Measurements from ENCODE around the gene ZBTB42. TPM values are rescaled to one million over a fixed set of nuclear protein-coding genes. Genes with fewer than 3 reads are reported as not detected.

The ZBTB42 gene
- total RNA-seq, 1 experiment from 2014 or later: 16.5 TPM

DNA sequence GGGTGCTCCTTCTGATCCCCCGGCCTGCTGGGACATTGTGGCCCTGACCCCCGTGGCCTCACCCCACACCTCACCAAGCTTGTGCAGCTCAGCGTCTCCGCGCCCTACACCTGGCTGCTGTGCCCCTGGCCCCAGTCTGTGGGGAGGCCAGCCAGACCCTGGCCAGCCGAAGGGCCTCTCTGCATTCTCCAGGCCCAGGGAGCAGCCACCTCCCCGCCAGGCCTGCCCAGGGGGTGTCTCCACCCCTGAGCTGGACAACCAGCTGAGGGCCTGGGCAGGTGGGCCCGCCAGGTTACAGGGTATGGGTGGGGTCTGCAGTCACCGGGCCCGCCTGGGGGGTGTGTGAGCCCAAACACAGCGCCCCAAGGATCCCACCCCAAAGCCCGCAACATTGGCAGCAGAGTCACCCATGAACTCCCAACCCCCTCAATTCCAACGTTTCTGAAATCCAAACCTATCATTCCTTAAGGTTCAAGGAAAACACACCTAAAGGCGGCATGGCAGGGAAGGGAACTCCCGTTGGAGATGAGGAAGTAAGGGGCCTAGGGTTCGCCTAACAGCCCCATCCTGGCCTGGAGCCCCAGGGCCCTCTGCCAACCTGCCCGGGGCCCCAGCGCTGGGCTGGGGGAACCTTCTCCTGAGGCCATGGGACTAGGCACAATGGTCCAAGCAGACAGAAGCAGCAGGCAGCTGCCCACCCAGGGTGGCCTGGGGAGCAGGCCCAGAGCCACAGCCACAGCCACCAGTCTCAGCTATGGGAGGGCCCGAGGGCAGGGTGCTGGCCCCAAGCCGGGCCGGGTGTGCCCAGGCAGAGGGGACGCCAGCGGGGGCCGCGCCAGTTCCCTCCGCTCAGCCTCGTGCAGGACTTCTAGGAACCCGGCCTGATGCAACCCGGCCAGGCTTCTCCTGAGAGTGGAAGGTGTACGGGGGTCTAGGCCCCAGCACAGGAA is 13.9 kb upstream of the ZBTB42 start:
- intact Hi-C loops (cut with micrococcal nuclease; ENCODE audit: unreplicated experiment): no loop called here
- Histone ChIP-seq H3K27me3 (ENCODE audit: control insufficient read depth, insufficient read depth, low read length) (no peaks in the 10 kb centered on the region), H3K9me3 (ENCODE audit: control insufficient read depth, insufficient read depth, low read depth, low read length) (no peaks in the 10 kb centered on the region), H3K4me1 (ENCODE audit: control insufficient read depth, insufficient read depth, low read length) (peaks cover 7% of the 10 kb centered on the region), H3K27ac (ENCODE audit: low read length) (no peak overlapping the region), H3K36me3 (ENCODE audit: control insufficient read depth, insufficient read depth, low read length) (no peaks in the 10 kb centered on the region), H3K4me3 (ENCODE audit: low read depth in 2 of 2, low read length in 2 of 2) (no peak overlapping the region)
- BruUV-seq (replicated peaks): no TSS peak
- no peak for ATAC-seq
- POLR2A ChIA-PET: no interaction called here
- in situ Hi-C loops (cut with HindIII; ENCODE audit: low pct_unique_long_range_greater_than_20kb, low sequenced_read_pairs): no loop called here
- CTCF ChIA-PET: no interaction called here
- TF ChIP-seq, protein P1, sequence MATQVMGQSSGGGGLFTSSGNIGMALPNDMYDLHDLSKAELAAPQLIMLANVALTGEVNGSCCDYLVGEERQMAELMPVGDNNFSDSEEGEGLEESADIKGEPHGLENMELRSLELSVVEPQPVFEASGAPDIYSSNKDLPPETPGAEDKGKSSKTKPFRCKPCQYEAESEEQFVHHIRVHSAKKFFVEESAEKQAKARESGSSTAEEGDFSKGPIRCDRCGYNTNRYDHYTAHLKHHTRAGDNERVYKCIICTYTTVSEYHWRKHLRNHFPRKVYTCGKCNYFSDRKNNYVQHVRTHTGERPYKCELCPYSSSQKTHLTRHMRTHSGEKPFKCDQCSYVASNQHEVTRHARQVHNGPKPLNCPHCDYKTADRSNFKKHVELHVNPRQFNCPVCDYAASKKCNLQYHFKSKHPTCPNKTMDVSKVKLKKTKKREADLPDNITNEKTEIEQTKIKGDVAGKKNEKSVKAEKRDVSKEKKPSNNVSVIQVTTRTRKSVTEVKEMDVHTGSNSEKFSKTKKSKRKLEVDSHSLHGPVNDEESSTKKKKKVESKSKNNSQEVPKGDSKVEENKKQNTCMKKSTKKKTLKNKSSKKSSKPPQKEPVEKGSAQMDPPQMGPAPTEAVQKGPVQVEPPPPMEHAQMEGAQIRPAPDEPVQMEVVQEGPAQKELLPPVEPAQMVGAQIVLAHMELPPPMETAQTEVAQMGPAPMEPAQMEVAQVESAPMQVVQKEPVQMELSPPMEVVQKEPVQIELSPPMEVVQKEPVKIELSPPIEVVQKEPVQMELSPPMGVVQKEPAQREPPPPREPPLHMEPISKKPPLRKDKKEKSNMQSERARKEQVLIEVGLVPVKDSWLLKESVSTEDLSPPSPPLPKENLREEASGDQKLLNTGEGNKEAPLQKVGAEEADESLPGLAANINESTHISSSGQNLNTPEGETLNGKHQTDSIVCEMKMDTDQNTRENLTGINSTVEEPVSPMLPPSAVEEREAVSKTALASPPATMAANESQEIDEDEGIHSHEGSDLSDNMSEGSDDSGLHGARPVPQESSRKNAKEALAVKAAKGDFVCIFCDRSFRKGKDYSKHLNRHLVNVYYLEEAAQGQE (IDR thresholded peaks at IDR 0.05; ENCODE audit: insufficient read depth in 1 of 2, low read depth in 2 of 2, low read length in 1 of 2): no peak
- TF ChIP-seq TCF7L2 (IDR thresholded peaks at IDR 0.05; ENCODE audit: low read depth, low read length): no peak
- no peak for TF ChIP-seq POLR2AphosphoS5 (IDR thresholded peaks at IDR 0.05; ENCODE audit: low read depth, low read length)
- no peak for TF ChIP-seq SIN3A (IDR thresholded peaks at IDR 0.05; ENCODE audit: borderline replicate concordance, insufficient read depth, low read depth, low read length)
- TF ChIP-seq, protein P2, sequence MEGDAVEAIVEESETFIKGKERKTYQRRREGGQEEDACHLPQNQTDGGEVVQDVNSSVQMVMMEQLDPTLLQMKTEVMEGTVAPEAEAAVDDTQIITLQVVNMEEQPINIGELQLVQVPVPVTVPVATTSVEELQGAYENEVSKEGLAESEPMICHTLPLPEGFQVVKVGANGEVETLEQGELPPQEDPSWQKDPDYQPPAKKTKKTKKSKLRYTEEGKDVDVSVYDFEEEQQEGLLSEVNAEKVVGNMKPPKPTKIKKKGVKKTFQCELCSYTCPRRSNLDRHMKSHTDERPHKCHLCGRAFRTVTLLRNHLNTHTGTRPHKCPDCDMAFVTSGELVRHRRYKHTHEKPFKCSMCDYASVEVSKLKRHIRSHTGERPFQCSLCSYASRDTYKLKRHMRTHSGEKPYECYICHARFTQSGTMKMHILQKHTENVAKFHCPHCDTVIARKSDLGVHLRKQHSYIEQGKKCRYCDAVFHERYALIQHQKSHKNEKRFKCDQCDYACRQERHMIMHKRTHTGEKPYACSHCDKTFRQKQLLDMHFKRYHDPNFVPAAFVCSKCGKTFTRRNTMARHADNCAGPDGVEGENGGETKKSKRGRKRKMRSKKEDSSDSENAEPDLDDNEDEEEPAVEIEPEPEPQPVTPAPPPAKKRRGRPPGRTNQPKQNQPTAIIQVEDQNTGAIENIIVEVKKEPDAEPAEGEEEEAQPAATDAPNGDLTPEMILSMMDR (IDR thresholded peaks at IDR 0.05): no peak
- no peak for DNase-seq (ENCODE audit: low read depth, low spot score)

GRCh38 chr14:104787736-104788135 is 13.2 kb upstream of the ZBTB42 start:
- BruUV-seq (replicated peaks): no TSS peak
- ATAC-seq (no peak), DNase-seq (ENCODE audit: low read depth, low spot score) (no peak)
- in situ Hi-C loops (cut with HindIII; ENCODE audit: low pct_unique_long_range_greater_than_20kb, low sequenced_read_pairs): no loop called here
- CTCF ChIA-PET: no interaction called here
- Histone ChIP-seq H3K9me3 (ENCODE audit: control insufficient read depth, insufficient read depth, low read depth, low read length) (no peaks in the 10 kb centered on the region), H3K27me3 (ENCODE audit: control insufficient read depth, insufficient read depth, low read length) (no peaks in the 10 kb centered on the region), H3K4me3 (ENCODE audit: low read depth in 2 of 2, low read length in 2 of 2) (no peak overlapping the region), H3K4me1 (ENCODE audit: control insufficient read depth, insufficient read depth, low read length) (peaks cover 15% of the 10 kb centered on the region), H3K36me3 (ENCODE audit: control insufficient read depth, insufficient read depth, low read length) (no peaks in the 10 kb centered on the region), H3K27ac (ENCODE audit: low read length) (no peak overlapping the region)
- POLR2A ChIA-PET: no interaction called here
- TF ChIP-seq, protein P2 (IDR thresholded peaks at IDR 0.05): no peak
- TF ChIP-seq POLR2AphosphoS5 (IDR thresholded peaks at IDR 0.05; ENCODE audit: low read depth, low read length): no peak
- TF ChIP-seq SIN3A (IDR thresholded peaks at IDR 0.05; ENCODE audit: borderline replicate concordance, insufficient read depth, low read depth, low read length): no peak
- TF ChIP-seq, protein P1 (IDR thresholded peaks at IDR 0.05; ENCODE audit: insufficient read depth in 1 of 2, low read depth in 2 of 2, low read length in 1 of 2): no peak
- intact Hi-C loops (cut with micrococcal nuclease; ENCODE audit: unreplicated experiment): no loop called here
